ENCODE results near the gene LIMS4.
"Not testable (repeated sequence)": the region's sequence is repeated elsewhere in the genome, so short reads cannot be mapped to it uniquely, and the experiment has no call there.

The LIMS4 gene

DNA sequence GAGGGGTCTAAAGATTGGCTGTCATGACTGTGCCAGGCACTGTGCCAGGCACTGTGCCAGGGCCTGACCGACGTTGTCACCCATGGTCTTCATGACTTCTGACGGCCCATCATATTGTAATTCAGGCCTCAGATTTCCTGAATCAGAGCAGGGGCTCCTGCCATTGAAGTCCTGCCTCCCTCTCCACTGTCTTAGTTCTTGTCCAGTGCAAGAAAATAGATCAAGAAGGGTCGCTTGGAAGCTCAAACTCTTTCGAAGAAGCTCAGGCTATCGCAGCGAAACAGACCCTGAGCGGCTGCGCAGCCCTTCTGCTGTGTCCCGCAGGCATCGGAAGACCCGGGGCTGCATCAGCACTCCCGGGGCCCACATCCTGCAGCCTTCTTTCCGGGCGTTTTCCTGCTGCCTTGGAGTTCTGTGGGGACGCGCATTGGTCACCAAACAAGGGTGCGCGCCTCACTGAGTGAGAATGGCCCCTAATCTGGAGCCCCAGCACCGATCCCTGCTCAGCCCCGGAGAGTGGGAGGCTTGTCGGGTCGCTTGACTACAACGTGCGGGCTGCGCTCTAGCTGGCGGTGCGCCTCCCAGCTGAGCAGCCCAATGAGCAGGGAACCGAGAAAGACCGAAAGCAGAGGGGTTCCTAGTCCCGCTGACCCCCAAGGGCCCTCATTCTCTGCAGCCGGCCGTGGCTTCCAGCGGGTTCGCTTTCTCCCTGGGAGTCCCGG lies 49.6 kb downstream of the LIMS4 start:
- H3K27ac Mint-ChIP-seq; H3K4me3 Mint-ChIP-seq; H3K36me3 Mint-ChIP-seq; H3K9me3 Mint-ChIP-seq; DNase-seq (ENCODE audit: low spot score in 2 of 2); H3K4me1 Mint-ChIP-seq: not testable (repeated sequence)
- peak; percentile 45 for ATAC-seq

DNA sequence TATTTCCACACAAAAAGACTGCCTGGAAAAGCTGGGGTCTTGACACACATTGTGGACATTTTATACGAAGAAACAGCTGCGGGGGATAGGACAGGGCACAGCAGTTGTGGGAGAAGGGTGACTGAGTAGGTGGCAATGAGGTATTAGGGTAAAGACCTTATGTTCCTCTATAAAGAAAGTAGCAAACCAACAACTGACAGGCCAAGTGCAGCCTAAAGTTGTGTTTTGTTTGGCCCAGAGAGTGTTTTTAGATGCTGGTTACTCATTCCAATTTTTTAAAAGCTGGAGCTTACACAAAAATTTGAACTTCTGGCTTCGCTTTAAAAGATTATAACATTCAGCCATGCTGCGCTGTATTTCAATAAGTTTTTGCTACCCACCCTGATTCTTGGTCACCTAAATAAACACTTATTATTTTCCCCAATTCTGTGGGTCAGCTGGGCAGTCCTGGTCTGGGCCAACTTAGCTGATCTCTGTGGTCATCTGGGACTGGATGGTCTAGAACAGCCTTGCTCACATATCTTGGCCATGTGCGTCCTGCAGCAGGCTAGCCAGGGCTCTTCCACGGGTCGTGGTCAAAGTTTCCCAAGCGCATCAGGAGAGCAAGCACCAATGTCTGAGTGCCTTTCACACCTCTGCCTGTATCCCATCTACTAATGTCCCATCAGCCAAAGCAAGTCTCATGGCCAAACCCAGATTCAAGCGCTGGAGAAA lies 51.8 kb downstream of the LIMS4 start:
- DNase-seq (ENCODE audit: low spot score in 2 of 2); H3K4me3 Mint-ChIP-seq; H3K27ac Mint-ChIP-seq; ATAC-seq; H3K4me1 Mint-ChIP-seq; H3K9me3 Mint-ChIP-seq; H3K36me3 Mint-ChIP-seq: not testable (repeated sequence)

DNA sequence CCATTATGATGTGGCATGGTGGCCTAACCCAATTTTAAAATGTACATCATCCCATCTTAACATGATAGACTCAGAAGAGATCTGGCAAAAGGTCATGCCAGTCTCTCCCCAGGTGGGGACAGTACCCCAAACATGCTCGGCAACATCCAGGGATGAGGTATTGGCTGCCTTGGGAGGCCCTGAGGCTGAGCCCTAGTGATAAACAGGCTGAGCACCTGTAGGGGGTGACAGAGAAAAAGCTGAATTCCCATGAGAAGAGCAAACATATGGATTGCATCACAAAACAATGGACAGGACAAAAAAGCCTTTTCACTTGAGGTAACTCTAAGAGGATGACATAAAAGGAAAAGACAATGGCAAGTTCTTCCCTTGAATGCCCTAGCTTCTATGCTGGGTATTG lies 65.5 kb downstream of the LIMS4 start:
- H3K36me3 Mint-ChIP-seq; H3K4me3 Mint-ChIP-seq; H3K9me3 Mint-ChIP-seq; H3K27ac Mint-ChIP-seq; H3K4me1 Mint-ChIP-seq; DNase-seq (ENCODE audit: low spot score in 2 of 2); ATAC-seq: not testable (repeated sequence)

DNA sequence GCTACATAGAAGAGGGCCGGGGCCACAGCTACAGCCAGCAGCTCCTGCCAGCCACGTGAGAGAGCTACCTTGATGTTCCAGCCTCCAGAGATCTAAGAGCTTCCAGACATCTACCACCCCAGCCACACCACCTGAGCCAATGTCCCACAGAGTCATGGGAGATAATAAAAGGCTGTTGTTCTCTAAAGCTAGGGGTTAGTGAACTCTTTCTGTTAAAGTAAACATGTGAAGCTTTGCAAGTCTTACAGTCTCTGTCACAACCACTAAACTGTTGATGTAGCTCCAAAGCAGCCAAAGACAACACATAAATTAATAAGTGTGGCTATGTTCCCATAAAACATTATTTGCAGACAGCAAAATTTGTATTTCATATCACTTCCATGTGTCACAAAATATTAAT lies 67.6 kb downstream of the LIMS4 start:
- H3K9me3 Mint-ChIP-seq; H3K27ac Mint-ChIP-seq; DNase-seq (ENCODE audit: low spot score in 2 of 2); H3K4me3 Mint-ChIP-seq; H3K4me1 Mint-ChIP-seq; H3K36me3 Mint-ChIP-seq; ATAC-seq: not testable (repeated sequence)

DNA sequence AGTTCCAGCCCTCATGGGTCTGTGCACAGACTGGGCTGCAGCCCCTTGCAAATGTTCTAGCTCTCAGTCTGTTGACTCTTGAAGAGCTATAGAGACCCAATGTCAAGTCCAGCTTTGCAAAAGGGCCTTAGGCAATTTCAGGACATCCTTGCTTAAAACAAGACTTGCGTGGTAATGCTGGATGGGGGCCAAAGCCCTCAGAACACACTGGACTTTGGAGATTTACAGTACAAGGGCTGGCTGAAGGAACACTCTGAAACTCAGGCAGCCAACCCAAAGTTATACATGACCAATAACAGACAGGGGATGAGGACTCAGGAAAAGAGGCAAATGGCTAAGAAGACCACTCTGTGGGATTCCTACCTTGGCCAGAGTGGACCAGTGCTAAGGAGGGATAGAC lies 68.4 kb downstream of the LIMS4 start:
- ATAC-seq; H3K36me3 Mint-ChIP-seq; H3K4me1 Mint-ChIP-seq; DNase-seq (ENCODE audit: low spot score in 2 of 2); H3K27ac Mint-ChIP-seq; H3K9me3 Mint-ChIP-seq; H3K4me3 Mint-ChIP-seq: not testable (repeated sequence)

DNA sequence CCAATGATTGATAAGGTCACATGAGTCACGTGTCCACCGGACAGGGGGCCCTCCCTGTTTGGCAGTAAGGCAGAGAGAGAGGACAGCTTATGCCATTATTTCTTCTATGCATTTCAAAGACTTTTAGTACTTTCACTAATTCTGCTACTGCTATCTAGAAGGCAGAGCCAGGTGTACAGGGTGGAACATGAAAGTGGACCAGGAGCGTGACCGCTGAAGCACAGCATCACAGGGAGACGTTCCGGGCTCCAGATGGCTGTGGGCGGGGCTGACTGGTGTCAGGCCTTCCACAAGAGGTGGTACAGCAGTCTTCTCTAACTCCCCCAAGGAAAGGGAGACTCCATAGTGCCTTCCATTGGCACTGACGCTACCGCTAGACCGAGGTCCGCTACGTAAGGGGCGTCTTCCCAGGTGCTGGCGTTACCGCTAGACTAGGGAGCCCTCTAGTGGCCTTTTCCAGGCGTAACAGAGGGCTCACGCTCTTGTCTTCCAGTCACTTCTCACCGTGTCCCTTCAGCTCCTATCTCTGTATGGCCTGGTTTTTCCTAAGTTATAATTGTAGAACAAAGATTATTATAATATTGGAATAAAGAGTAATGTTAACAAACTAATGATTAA lies 71.5 kb downstream of the LIMS4 start:
- ATAC-seq, result peak; percentile 57
- not testable (repeated sequence) for H3K36me3 Mint-ChIP-seq

DNA sequence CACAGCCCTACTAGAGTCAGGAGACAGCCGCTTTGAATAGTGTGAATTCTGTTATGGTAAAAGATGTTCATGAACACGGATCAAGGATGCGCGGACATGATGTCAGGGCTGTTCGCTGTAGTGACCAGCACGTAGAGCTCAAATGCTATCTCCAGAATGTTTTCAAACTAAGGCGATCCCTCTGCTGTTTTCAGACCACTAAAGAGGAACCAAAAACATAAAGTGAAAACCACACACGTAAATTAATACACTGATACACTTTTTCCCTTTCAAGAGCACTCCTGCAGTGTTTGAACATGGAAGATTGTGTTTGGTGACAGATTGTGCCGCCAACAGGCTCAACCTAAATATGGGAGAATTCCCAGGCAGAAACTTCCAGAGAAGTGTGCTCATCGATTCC lies 73.2 kb downstream of the LIMS4 start:
- not testable (repeated sequence) for H3K4me3 Mint-ChIP-seq; H3K36me3 Mint-ChIP-seq; H3K4me1 Mint-ChIP-seq; H3K27ac Mint-ChIP-seq; H3K9me3 Mint-ChIP-seq; DNase-seq (ENCODE audit: low spot score in 2 of 2); ATAC-seq

More for the DNA sequence above, 71.5 kb downstream of the LIMS4 start:
- not testable (repeated sequence) for H3K27ac Mint-ChIP-seq; H3K4me3 Mint-ChIP-seq; H3K9me3 Mint-ChIP-seq; DNase-seq (ENCODE audit: low spot score in 2 of 2); H3K4me1 Mint-ChIP-seq

DNA sequence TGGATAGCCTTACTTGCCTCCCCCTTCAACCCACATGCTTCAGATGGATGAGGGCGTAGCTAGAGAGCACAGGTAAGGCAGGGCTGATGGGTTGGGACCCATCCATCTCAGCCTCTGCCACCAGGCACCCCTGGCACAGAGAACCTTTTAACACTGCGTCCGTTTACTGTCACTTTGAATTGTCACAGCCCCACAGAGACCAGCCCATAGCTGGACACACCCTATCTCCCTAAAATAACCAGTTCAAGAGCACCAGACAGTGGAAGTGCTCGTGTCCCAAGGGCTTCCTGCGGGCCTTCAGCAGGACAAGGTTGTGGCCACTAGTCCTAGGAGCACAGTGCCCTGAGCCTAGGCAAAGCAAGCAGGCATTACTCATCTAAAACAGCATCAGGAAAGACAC lies 76.6 kb downstream of the LIMS4 start:
- not testable (repeated sequence) for ATAC-seq; H3K9me3 Mint-ChIP-seq; H3K4me1 Mint-ChIP-seq; H3K36me3 Mint-ChIP-seq; DNase-seq (ENCODE audit: low spot score in 2 of 2); H3K4me3 Mint-ChIP-seq; H3K27ac Mint-ChIP-seq
